AG10803 (cell line): ENCODE measurements around the gene IL7R.
A peak's percentile ranks its signal among the peaks of the same experiment; 100 is the strongest.

Experiments
- DNase-seq: peaks from one replicate; pipeline ENCODE4 v3.0.0; 2010; ENCODE audit warnings: low read depth
- H3K4me3 ChIP-seq: 2 replicates; pipeline ENCODE4 v1.5.1; 2011; ENCODE audit warnings: mild to moderate bottlenecking, low read length, control low read depth
- TF ChIP-seq, protein P1 (sequence below): conservative IDR thresholded peaks from 2 replicates; pipeline ENCODE4 v1.5.1; 2011; ENCODE audit warnings: mild to moderate bottlenecking, low read length, control low read depth, inconsistent platforms

Gene IL7R, protein sequence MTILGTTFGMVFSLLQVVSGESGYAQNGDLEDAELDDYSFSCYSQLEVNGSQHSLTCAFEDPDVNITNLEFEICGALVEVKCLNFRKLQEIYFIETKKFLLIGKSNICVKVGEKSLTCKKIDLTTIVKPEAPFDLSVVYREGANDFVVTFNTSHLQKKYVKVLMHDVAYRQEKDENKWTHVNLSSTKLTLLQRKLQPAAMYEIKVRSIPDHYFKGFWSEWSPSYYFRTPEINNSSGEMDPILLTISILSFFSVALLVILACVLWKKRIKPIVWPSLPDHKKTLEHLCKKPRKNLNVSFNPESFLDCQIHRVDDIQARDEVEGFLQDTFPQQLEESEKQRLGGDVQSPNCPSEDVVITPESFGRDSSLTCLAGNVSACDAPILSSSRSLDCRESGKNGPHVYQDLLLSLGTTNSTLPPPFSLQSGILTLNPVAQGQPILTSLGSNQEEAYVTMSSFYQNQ

DNA sequence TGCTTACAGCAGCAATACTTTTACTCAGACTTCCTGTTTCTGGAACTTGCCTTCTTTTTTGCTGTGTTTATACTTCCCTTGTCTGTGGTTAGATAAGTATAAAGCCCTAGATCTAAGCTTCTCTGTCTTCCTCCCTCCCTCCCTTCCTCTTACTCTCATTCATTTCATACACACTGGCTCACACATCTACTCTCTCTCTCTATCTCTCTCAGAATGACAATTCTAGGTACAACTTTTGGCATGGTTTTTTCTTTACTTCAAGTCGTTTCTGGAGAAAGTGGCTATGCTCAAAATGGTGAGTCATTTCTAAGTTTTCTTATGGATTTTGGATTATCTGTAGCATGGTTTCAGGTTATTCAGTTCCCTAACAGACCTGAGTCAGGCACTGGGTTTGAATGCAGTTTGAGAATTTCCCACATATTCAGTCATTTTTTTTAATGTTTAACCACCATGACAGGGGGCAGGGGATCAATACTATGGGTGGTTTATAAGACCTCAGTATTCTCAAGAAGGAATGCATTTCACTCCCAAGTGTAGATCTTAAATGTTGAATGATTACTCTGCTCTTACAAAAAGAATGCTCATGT, at the start of gene IL7R:
IL7R (plus strand) TSS at position 127 of the 587 bp plus-strand sequence; CDS start at position 214, 87 bp downstream.
- TF ChIP-seq, protein P1, sequence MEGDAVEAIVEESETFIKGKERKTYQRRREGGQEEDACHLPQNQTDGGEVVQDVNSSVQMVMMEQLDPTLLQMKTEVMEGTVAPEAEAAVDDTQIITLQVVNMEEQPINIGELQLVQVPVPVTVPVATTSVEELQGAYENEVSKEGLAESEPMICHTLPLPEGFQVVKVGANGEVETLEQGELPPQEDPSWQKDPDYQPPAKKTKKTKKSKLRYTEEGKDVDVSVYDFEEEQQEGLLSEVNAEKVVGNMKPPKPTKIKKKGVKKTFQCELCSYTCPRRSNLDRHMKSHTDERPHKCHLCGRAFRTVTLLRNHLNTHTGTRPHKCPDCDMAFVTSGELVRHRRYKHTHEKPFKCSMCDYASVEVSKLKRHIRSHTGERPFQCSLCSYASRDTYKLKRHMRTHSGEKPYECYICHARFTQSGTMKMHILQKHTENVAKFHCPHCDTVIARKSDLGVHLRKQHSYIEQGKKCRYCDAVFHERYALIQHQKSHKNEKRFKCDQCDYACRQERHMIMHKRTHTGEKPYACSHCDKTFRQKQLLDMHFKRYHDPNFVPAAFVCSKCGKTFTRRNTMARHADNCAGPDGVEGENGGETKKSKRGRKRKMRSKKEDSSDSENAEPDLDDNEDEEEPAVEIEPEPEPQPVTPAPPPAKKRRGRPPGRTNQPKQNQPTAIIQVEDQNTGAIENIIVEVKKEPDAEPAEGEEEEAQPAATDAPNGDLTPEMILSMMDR: no peak
- peak within 1 kb of the TSS; percentile 43 for H3K4me3 ChIP-seq
- peak; percentile 45 for DNase-seq

DNA sequence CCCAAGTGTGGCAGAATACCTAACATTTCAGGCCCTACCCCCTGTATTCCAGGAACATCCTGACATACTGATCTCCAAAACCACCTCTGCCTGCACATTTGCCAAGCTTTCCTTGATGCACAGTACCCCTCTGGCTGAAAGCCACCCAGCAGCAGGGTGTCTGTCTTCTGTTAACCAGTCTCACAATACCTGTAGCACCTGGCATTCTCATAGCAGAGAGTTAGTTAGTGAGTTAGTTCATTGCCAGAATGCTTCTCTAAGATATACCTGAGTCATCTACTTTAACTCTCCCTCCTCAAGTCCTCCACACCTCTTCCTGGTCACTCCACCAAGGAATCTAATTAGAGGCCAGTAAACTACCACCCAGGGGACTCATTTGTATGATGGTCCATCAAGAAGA, 46.1 kb upstream of the IL7R start:
- no peak for DNase-seq
- TF ChIP-seq, protein P1: no peak
- H3K4me3 ChIP-seq: no peak overlapping the region

DNA sequence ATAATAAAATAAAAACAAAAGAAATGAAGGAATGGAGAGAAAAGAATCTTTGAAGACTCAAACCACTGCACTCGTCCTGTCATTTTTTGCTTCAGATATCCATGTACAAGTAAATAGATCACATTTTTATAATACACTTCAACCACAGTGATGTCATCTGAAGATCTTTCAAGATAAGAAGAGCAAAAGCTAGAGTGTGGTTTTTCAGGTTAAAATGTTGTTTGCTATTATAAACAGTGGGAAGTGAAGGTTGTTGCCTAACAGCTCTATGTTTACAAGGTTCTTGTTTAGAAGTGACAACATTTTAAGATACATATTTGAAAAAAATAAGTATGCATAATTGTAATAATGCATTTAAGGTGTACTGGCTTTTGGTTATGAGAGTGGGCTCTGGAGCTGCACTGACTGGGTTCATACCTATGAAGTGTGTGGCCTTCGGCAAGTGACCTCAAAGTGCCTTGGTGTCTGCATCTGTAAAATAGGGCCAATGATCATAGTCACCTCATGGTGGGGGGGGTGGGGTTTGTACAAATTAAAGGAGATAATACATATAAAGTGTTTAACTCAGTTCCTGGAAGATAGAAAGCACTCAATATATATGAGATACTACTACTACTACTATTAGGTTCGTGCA, 45.5 kb upstream of the IL7R start:
- DNase-seq: peak; percentile 17
- TF ChIP-seq, protein P1: no peak
- no peak overlapping the region for H3K4me3 ChIP-seq

DNA sequence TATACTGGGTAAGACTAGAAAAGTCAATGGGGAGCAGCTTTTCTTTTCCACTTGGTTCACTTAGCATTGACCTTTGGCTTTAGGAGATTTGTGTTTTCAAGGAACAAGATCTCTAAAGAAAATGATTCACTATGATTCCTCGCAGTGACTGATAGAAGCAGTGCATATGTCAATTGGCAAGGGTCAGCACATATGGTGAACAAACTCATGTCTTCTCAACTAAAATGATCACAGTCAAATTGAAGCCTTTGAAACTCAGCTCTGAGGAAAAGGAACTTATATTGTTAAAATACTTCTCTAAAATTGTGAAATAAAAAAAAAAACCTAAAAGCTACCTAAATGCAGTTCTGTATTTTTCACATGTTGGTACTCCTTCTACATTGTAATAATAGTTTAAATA, 43.2 kb upstream of the IL7R start:
- no peak for DNase-seq
- TF ChIP-seq, protein P1: no peak
- no peak overlapping the region for H3K4me3 ChIP-seq

DNA sequence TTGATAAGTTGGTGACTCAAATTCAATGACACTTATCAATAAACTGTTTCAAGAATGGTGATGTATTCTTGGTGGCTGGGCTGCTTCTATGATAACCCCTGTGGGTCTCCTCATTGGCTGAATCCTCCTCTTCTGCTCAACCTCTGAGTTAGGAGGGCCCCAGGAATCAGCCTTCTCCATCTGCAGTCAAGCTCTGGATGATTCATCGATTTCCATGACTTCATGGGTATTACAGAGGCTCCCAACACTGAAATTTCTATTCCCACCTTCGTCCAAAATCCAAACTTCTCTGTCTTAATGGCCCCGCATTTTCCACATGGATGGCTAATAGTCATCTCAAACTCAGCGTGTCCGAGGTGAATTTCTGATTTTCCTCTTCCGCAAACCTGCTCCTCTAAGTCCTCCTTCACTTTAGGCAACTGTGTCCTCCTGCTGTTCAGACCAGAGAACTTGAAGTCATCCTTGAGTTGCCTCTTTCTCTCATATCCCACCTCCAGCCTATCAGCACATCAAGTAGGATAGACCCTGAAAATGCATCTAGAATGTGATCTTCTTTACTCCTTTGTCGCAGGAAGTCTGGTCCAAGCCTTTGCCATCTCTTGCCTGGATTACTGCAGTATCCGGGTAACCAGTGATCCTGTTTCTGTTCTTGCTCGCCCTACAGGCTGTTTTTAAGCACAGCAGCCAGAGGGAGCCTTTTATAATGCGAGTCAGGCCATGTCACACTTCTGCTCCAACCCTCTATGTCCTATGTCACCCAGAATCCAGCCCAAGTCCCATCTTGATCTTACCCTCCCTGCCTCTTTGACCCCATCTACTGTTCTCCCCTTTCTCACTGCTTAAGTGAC, 41.4 kb upstream of the IL7R start:
- no peak for DNase-seq
- no peak overlapping the region for H3K4me3 ChIP-seq
- TF ChIP-seq, protein P1: peak; percentile 9; the same call in 1 of the 2 replicates

DNA sequence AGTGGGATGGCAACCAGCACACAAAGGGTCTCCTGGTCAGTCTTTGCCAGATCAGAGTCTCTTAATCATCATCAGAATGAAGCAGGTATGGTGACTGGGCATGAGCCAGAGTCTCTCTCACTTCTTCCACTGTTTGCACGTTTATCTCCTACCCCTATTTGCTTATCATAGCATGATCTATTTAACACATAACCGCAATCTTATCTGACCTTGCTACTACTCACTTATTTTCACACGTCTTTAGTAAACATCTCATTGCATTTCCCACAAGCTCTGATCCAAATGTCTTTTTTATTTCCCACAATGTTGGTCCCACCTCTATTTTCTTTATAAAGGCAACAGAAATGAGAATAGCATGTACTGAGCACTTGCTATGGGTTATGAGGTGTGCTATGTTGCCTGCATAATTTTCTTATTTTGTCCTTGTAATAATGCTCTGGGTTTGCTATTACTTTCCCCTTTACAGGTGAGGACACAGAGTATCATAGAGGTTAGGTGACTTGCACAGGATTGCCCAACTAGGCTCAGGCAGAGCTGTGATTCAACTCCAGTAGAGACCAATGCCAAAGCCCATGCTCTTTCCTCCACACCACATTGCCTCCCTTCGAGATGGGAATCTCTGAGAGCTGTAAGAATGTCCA, 39.7 kb upstream of the IL7R start:
- H3K4me3 ChIP-seq: no peak overlapping the region
- DNase-seq: no peak
- TF ChIP-seq, protein P1: no peak
